ENCODE results near the gene SMIM17. TPM values are rescaled to one million over a fixed set of nuclear protein-coding genes. Genes with fewer than 3 reads are reported as not detected.

Gene SMIM17
- total RNA-seq, 2 experiments from 2014 or later, result 0.39 TPM; not detected in 1

DNA sequence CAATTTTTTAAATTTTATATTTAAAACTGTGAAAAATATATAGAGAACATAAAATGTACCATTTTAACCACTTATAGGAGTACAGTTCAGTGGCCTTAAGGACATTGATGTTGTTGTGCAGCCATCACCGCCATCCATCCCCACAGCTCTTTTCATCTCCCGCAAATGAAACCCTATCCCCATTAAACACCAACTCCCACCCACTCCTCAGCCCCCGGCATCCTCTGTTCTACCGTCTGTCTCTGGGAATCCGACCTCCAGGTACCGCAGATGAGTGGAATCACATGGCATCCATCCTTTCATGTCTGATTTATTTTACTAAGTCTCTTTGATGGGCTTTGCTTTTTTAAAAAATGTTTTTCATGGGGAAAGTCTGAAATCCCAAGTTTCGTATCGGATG is 23.8 kb upstream of the SMIM17 start:
- H3K27me3 Mint-ChIP-seq, result no peaks in the 10 kb centered on the region
- peaks cover 35% of the 10 kb centered on the region for H3K9me3 Mint-ChIP-seq
- no peak overlapping the region for H3K4me3 Mint-ChIP-seq
- POLR2A ChIA-PET, result no interaction called here
- no peaks in the 10 kb centered on the region for H3K4me1 Mint-ChIP-seq
- DNase-seq (no peak), ATAC-seq (ENCODE audit: low read depth) (no peak)
- no peak overlapping the region for H3K27ac Mint-ChIP-seq
- peaks cover 61% of the 10 kb centered on the region for H3K36me3 Mint-ChIP-seq

DNA sequence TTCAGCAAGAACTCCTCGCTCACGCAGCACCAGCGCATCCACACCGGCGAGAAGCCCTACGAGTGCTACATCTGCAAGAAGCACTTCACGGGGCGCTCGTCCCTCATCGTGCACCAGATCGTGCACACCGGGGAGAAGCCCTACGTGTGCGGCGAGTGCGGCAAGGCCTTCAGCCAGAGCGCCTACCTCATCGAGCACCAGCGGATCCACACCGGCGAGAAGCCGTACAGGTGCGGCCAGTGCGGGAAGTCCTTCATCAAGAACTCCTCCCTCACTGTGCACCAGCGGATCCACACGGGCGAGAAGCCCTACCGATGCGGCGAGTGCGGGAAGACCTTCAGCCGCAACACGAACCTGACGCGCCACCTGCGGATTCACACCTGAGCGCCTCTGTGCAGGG is 20.6 kb upstream of the SMIM17 start:
- peaks cover 33% of the 10 kb centered on the region for H3K9me3 Mint-ChIP-seq
- no peak overlapping the region for H3K27ac Mint-ChIP-seq
- POLR2A ChIA-PET, result no interaction called here
- ATAC-seq (ENCODE audit: low read depth) (no peak), DNase-seq (no peak)
- H3K27me3 Mint-ChIP-seq, result no peaks in the 10 kb centered on the region
- no peaks in the 10 kb centered on the region for H3K4me1 Mint-ChIP-seq
- H3K36me3 Mint-ChIP-seq, result peaks cover 55% of the 10 kb centered on the region
- H3K4me3 Mint-ChIP-seq, result no peak overlapping the region

DNA sequence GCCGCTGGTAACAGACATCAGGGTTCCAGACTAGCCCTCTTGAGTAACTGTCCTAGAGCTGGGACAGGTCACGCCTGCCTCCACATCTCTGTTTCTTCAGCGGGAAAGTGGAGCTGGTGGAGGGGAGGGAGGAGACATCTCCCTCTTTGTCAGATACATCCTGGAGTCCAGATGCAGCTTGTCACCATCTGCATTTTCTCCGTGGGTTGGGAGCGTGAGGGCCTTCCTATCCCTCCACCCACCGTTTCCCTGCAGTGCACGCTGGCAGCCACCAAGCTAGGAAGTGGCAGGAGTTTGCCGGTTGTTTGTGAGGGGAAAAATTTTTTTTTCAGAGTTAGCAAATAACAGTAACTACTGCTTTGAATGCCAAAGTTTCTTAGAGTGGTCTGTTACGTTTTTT is 20.0 kb upstream of the SMIM17 start:
- DNase-seq, result no peak
- Mint-ChIP-seq H3K27ac (no peak overlapping the region), H3K4me1 (no peaks in the 10 kb centered on the region), H3K36me3 (peaks cover 50% of the 10 kb centered on the region), H3K4me3 (no peak overlapping the region), H3K27me3 (no peaks in the 10 kb centered on the region), H3K9me3 (peaks cover 28% of the 10 kb centered on the region)
- POLR2A ChIA-PET, result no interaction called here
- ATAC-seq (ENCODE audit: low read depth), result no peak

DNA sequence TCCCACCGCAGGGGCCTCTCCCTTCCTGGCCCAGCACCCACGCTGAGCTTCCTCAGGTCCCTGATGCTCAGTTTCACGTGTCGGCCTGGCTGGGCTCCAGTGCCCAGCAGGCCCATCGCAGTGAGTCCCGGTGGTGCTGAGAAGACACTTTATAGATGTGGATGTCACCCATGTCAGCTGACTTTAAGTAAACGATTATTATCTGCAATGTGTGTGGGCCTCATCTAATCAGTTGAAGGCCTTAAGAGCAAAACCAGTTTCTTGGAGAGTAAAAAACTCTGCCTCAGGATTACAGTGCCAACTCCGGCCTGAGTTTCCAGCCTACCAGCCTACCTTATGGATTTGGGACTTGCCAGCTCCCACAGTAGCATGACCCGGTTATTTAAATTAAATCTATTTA is 17.3 kb upstream of the SMIM17 start:
- DNase-seq, result no peak
- H3K36me3 Mint-ChIP-seq, result peaks cover 37% of the 10 kb centered on the region
- H3K4me3 Mint-ChIP-seq, result no peak overlapping the region
- no peak overlapping the region for H3K27ac Mint-ChIP-seq
- no peak for ATAC-seq (ENCODE audit: low read depth)
- no peaks in the 10 kb centered on the region for H3K27me3 Mint-ChIP-seq
- peaks cover 28% of the 10 kb centered on the region for H3K9me3 Mint-ChIP-seq
- POLR2A ChIA-PET, result no interaction called here
- H3K4me1 Mint-ChIP-seq, result no peaks in the 10 kb centered on the region

DNA sequence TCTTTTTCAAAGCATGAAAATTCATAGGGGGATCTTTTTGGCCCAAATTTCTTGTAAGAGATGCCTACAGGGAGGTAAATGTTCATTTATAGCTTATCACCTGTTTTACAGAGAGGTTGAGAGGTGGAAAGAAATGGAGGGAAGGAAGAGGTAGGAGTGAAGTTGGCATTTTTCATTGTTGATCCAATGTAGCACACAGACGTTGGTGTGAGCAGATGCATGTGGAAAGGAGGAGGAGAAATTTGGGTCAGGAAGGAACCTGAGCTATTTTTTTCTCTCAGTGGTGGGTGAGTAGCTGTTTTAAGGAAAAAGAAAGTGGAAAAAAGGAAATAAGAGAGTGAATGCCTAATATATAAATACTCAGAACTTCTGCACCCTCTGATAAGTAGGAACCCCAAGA is 9.9 kb upstream of the SMIM17 start:
- no peak for ATAC-seq (ENCODE audit: low read depth)
- peaks cover 38% of the 10 kb centered on the region for H3K9me3 Mint-ChIP-seq
- POLR2A ChIA-PET, result no interaction called here
- no peaks in the 10 kb centered on the region for H3K36me3 Mint-ChIP-seq
- DNase-seq, result no peak
- H3K4me3 Mint-ChIP-seq, result no peak overlapping the region
- no peak overlapping the region for H3K27ac Mint-ChIP-seq
- H3K4me1 Mint-ChIP-seq, result no peaks in the 10 kb centered on the region
- H3K27me3 Mint-ChIP-seq, result no peaks in the 10 kb centered on the region

DNA sequence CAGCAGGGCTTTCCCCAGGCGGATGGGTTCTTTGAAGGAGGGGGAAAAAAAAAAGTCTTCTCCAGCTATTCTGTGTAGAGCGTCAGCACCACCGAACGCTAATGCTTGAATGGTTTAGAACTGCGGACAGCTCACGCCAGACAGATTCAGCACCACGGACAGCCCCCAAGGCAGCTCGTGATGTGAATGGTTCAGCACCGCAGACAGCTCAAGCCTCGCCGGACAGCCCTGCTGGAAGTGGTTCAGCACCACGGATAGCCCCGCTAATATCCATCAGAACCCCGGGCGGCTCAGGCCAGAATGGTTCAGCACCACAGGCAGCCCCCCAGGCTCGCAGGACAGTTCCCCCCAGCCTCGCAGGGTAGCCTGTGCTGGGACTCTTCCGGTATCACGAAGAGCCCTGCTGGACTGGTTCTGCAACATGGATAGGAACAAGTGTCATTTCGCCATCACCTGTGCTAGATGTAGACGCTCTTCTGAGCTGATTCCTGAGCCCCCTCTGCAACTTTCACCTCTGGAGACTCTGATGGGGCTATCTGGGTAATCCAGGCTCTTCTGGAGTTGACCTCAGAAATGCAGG is 4.9 kb upstream of the SMIM17 start:
- no peaks in the 10 kb centered on the region for H3K27me3 Mint-ChIP-seq

DNA sequence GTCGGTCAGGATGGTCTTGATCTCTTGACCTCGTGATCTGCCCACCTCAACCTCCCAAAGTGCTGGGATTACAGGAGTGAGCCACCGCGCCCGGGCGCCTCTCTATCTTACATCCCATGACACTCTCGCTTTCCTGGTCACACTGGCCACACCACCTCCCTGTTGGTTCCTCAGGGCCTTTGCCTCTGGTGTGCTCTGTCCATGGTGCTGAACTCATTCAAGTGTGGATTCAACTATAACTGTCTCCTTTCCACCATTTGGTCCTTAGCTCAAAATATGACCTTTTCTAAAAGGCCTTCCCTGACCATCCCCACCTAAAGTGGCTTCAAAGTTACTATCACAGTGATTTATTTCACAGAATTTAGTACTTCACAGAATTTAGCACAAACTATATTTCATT is 3.7 kb upstream of the SMIM17 start:
- Mint-ChIP-seq H3K9me3 (peaks cover 32% of the 10 kb centered on the region), H3K4me3 (no peak overlapping the region), H3K27me3 (peaks cover 4% of the 10 kb centered on the region), H3K4me1 (no peaks in the 10 kb centered on the region), H3K36me3 (peaks cover 9% of the 10 kb centered on the region), H3K27ac (no peak overlapping the region)
- POLR2A ChIA-PET, result no interaction called here
- DNase-seq (no peak), ATAC-seq (ENCODE audit: low read depth) (no peak)

More for the DNA sequence above, 4.9 kb upstream of the SMIM17 start:
- DNase-seq (peak; percentile 80), ATAC-seq (ENCODE audit: low read depth) (peak; percentile 71)
- Mint-ChIP-seq H3K4me3 (no peak overlapping the region), H3K36me3 (peaks cover 4% of the 10 kb centered on the region), H3K27ac (no peak overlapping the region), H3K9me3 (peaks cover 34% of the 10 kb centered on the region), H3K4me1 (no peaks in the 10 kb centered on the region)
- POLR2A ChIA-PET, result no interaction called here

DNA sequence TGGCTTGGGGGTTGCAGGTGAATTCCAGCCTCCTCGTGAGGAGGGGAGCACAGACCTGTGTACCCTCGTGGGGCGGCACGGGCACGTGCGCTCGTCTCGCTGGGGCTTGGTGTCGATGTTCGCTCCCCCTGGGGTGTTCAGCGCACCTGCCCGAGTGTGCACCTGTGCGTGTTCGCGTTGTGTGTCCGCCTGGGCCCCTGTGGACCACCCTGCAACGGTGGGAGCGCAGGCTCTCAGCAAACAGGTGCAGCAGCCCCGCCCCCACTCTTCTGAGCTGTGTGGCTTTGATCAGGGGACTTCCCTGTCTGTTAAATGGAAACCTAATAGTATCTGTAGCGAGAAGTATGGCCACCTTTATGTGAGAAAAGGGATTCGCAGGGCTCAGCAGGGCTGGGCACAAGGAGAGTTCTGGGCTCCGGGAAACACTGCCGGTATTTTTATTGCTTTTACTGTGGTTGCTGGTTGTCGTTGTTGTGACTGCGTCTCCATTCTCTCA is 549 bp downstream of the SMIM17 start:
- peaks cover 43% of the 10 kb centered on the region for H3K9me3 Mint-ChIP-seq
- peaks cover 4% of the 10 kb centered on the region for H3K27me3 Mint-ChIP-seq
- no peaks in the 10 kb centered on the region for H3K4me1 Mint-ChIP-seq
- POLR2A ChIA-PET, result no interaction called here
- peaks cover 9% of the 10 kb centered on the region for H3K36me3 Mint-ChIP-seq
- DNase-seq, result no peak
- ATAC-seq (ENCODE audit: low read depth), result no peak
- no peak overlapping the region for H3K4me3 Mint-ChIP-seq
- H3K27ac Mint-ChIP-seq, result no peak overlapping the region

DNA sequence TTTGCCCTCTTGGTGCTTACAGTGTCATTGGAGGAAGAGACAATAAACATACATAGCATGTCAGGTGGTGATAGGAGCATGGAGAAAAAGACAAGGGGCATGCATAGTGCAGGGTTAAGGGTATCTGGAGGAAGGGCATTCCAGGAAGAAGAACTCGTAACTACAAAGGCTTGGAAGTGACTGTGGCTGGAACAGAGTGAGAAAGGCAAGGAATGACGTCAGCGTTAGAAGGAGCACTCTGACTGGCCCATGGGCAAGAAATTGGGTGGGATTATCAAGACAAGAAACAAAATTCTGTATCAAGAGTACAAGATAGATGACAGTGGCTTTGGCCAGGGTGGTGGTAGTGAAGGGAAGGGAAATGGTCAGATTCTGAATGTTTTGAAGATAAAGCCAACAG is 11.2 kb downstream of the SMIM17 start:
- H3K27ac Mint-ChIP-seq, result no peak overlapping the region
- no peaks in the 10 kb centered on the region for H3K4me1 Mint-ChIP-seq
- H3K9me3 Mint-ChIP-seq, result peaks cover 31% of the 10 kb centered on the region
- POLR2A ChIA-PET, result no interaction called here
- no peak overlapping the region for H3K4me3 Mint-ChIP-seq
- no peak for ATAC-seq (ENCODE audit: low read depth)
- DNase-seq, result no peak
- peaks cover 2% of the 10 kb centered on the region for H3K36me3 Mint-ChIP-seq
- no peaks in the 10 kb centered on the region for H3K27me3 Mint-ChIP-seq

DNA sequence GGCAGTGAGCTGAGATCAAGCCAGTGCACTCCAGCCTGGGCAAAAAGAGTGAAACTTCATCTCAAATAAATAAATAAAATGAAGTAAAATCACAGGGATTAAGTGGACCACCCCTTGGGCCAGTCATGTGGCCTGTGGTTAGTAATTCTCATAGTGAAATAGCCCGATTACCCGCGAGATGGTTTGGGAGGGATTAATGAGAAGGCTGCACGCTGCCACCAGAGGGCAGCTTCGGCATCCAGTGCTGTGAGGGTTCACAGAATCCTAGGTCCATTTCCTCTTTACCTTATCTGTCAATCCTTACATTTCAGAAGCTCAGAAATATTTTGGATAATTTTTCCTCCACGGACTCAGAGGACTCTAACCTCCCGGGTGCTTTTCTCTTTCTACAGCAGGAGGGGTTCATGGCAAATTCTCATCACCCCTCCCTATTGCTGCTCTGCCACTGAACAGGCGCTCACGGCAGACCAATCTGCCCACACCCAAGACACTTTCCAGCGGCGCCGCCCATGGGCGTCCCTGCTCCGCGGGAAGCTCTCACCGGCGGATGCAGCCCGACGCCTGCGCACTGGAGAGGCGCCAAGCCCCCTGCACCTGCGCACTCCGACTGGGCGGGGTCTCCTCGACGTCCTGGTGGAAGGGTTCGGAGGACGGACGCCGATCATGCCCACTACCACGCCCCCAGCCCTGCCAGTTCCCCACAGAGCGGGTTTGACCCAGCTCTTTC is 17.6 kb downstream of the SMIM17 start:
- ATAC-seq (ENCODE audit: low read depth), result no peak
- peaks cover 23% of the 10 kb centered on the region for H3K36me3 Mint-ChIP-seq
- no peak for DNase-seq
- POLR2A ChIA-PET, result no interaction called here
- no peaks in the 10 kb centered on the region for H3K4me1 Mint-ChIP-seq
- H3K27ac Mint-ChIP-seq, result no peak overlapping the region
- no peaks in the 10 kb centered on the region for H3K27me3 Mint-ChIP-seq
- peaks cover 19% of the 10 kb centered on the region for H3K9me3 Mint-ChIP-seq
- H3K4me3 Mint-ChIP-seq, result no peak overlapping the region

DNA sequence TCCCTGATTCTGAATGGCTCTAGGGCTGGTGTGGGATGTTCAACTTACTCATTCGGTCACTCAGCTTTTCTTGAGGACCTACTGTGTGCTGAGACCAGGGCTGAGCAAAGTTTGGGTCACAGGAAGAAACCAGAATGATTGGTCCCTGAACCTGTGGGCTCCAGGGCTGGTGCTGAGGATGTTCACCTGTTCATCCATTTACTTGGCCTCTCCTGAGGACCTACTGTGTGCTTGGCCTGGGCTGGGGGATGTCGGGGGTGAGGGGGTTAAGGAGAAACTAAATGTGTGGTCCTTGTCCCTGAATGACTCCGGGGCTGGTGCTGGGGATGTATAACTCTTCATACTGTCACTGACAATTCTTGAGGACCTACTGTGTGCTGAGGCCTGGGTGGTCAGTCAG is 18.3 kb downstream of the SMIM17 start:
- Mint-ChIP-seq H3K4me3 (no peak overlapping the region), H3K36me3 (peaks cover 25% of the 10 kb centered on the region), H3K4me1 (no peaks in the 10 kb centered on the region), H3K9me3 (peaks cover 19% of the 10 kb centered on the region), H3K27ac (no peak overlapping the region), H3K27me3 (no peaks in the 10 kb centered on the region)
- POLR2A ChIA-PET, result no interaction called here
- DNase-seq (no peak), ATAC-seq (ENCODE audit: low read depth) (no peak)

DNA sequence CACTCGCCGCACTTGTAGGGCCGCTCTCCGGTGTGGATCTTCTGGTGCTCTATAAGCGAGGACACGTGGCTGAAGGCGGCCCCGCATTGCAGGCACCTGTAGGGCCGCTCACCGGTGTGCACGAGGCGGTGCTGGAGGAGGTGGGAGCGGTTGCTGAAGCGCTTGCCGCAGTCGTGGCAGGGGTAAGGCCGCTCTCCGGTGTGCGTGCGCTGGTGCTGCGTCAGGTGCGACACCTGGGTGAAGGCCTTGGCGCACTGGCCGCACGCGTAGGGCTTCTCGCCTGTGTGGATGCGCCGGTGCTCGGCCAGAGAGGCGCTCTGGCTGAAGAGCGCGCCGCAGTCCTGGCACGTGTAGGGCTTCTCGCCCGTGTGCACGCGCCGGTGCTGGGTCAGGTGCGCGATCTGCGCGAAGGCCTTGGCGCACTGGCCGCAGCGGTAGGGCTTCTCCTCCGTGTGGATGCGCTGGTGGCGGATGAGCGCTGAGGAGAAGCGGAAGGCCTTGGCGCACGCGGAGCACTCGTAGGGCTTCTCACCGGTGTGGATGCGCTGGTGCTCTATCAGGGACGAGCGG is 21.1 kb downstream of the SMIM17 start:
- H3K27ac Mint-ChIP-seq, result no peak overlapping the region

DNA sequence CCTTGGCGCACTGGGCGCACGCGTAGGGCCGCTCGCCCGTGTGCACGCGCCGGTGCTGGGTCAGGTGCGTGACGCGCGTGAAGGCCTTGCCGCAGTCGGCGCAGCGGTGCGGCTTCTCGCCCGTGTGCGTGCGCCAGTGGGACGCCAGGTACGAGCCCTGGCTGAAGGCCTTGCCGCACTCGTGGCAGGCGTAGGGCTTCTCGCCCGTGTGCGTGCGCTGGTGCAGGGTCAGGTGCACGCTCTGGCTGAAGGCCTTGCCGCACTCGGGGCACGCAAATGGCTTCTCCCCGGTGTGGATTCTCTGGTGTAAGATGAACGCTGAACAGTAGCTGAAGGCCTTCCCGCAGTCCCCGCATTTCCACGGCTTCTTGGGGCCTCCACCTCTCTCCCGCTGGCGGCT is 21.6 kb downstream of the SMIM17 start:
- no peak for ATAC-seq (ENCODE audit: low read depth)
- H3K27me3 Mint-ChIP-seq, result no peaks in the 10 kb centered on the region
- peaks cover 18% of the 10 kb centered on the region for H3K9me3 Mint-ChIP-seq
- no peak overlapping the region for H3K4me3 Mint-ChIP-seq
- no peak overlapping the region for H3K27ac Mint-ChIP-seq
- POLR2A ChIA-PET, result no interaction called here
- DNase-seq, result no peak
- H3K4me1 Mint-ChIP-seq, result no peaks in the 10 kb centered on the region
- H3K36me3 Mint-ChIP-seq, result peaks cover 34% of the 10 kb centered on the region

More for the DNA sequence above, 21.1 kb downstream of the SMIM17 start:
- no peak for ATAC-seq (ENCODE audit: low read depth)
- Mint-ChIP-seq H3K27me3 (no peaks in the 10 kb centered on the region), H3K36me3 (peaks cover 34% of the 10 kb centered on the region), H3K4me3 (no peak overlapping the region), H3K4me1 (no peaks in the 10 kb centered on the region), H3K9me3 (peaks cover 20% of the 10 kb centered on the region)
- POLR2A ChIA-PET, result no interaction called here
- no peak for DNase-seq

DNA sequence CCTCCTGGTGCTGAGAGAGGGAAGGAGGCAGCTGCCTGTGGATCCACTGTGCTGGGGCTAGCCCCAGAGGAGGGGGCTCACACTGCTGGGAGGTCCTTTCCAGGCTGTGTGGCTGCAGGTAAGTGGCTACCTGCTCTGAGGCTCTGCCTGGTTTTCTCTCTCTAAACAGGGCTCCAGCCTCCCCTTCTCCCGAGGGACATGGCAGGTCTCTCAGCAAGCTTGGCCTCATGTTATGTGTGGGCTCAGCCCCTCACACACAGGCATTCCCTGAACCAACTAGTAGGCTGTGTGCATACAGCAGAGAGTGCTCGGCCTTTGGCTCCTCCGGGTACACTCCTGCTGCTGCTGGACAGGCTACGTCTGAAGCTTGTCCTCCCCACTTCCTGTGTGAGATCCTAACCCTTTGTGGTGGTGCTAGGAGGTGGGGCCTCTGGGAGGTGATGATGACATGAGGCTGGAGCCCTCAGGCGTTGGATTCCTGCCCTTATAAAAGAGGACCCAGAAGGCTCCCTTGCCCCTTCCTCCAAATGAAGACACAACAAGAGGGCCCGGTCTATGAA is 24.4 kb downstream of the SMIM17 start:
- POLR2A ChIA-PET, result interaction anchor here (0.9 kb wide), 1 partner anchor 59 kb away, joined by 4 read pairs; no protein-coding TSS in a partner anchor

More for the DNA sequence above, 24.4 kb downstream of the SMIM17 start:
- ATAC-seq (ENCODE audit: low read depth) (no peak), DNase-seq (no peak)
- H3K4me3 Mint-ChIP-seq, result no peak overlapping the region
- peaks cover 17% of the 10 kb centered on the region for H3K9me3 Mint-ChIP-seq
- peaks cover 34% of the 10 kb centered on the region for H3K36me3 Mint-ChIP-seq
- H3K27ac Mint-ChIP-seq, result no peak overlapping the region
- H3K27me3 Mint-ChIP-seq, result no peaks in the 10 kb centered on the region
- H3K4me1 Mint-ChIP-seq, result peaks cover 10% of the 10 kb centered on the region
